GM18868 (cell line): Measurements from ENCODE around the gene FGGY.

Source experiments
- ATAC-seq: cut with Tn5 transposase; IDR thresholded peaks from one replicate; pipeline ENCODE4 v1.9.1; 2021; ENCODE audit warnings: mild to moderate bottlenecking, moderate library complexity; ENCODE audit not compliant: unreplicated experiment

The FGGY gene

GRCh38 chr1:59314776-59315528, 18.1 kb downstream of the FGGY start:
- ATAC-seq = no peak

DNA sequence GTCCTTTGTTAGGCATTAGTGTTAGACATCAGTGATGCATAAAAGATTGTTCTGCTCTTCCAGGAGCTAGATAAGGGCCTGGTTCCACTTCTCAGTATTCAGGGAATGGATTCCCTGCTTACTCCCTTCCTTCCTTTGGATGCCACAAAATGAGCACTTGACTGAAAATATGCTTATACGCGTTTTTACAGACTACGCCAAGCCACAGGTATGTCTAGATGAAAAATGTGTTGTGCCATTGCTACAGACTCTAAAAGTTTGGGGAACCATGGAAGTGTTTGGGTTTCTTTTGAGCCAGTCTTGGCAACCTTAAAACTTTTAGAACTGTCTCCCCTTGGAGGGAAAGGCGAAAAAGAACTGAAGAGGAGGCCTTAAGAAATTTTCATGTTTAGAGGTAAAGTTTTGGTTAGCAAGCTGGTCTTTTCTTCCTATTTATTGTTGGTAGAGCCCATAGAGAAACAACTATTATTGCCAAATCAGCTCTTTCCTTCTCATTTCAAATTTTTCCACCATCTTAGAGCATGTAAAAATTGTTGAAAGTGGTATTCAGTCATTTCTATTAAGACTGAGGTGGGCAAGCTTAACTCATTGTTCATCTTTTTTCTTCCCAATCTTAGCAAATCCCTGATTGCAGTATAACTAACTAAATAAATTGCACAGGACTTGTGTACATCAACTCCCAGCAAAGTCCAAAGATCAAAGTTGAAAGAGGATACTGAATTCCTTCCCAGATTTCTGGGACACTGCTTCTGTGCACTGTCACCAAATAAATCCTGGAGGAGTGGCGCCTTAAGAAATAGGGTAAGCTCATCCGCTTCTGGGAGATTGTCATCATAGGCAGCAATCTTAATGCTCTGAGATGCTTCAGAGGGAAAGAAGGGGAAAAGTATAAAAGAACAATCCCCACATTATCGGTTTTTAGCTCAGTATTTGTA, 18.9 kb downstream of the FGGY start:
- ATAC-seq = no peak

DNA sequence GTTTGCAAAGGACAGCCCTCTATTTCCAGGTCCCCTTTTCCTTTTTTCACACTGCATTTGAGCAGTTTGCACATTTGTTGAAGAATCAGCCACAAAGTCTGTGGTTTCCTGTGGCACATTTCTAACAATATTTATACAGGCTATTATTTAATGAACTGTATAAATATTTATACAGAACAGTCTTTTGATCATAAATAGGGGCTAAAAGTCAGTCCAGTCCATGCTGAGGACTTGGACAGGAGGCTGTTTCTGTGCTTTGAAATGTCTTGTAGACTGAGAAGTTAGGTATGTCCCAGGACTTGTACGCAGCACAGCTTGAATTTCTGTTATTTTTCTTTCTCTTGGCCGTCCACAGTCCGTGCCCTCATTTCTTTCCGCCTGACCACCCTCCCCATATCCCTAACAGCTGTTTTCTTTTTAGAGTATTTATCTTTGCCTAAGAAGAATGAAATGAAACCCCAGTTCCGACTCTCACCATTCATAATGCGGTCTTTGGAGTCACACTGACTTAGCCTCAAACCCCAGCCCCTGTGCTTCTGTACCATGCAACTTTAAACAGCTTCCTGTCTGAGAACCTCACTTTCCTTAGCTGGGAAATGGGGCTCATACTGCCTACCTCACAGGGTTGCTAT, 19.7 kb downstream of the FGGY start:
- ATAC-seq = peak; percentile 79

GRCh38 chr1:59317343-59317742, 20.4 kb downstream of the FGGY start:
- no peak for ATAC-seq

DNA sequence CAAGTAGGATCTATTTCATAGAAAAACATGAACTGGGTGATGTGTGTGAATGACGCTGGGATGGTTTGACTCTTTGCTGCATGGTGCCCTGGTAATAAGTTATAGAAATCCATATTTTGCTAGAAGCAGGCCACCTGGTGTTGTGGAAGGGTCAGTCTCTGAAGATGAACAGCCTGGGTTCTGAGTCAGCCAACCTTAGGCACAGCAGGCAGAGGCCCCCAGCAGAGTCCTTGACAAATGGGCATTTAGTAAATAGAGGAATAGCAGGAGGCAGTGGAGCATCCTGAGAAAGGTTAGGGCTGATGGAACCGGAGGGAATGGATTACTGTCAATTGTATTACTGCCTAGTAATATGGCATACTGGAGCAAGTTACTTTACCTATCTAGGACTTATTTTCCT, 20.9 kb downstream of the FGGY start:
- ATAC-seq = no peak

DNA sequence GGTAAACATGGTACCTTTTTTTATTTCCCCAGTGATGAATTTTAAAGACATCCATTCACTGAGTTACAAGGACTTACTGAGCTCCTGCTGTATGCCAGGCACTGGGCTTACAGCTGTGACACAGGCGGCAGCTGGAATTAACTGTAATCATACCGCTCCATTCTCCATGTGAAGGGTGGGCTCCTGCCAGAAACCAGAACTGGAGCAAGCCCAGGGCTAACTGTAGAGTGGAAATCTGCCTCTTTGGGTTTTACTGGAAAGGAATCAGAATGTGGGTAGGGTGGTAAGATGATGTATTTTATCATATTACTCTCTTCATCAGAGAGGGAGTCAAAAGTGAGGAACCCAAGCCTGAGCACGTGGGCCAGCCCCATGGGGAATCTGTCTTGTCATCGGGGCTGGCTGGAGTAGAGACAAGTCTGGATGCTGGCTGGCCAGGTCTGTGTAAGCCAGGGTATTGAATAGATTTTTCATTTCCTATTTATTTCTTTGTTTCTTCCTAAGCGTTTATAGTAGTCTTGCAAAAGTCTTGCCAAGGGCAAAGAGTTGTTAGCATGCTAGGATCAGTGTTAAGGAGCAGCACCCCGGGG, 21.5 kb downstream of the FGGY start:
- ATAC-seq = no peak

GRCh38 chr1:59322394-59322793, 25.5 kb downstream of the FGGY start:
- ATAC-seq = no peak

GRCh38 chr1:59322814-59323213, 25.9 kb downstream of the FGGY start:
- ATAC-seq = no peak

- no peak for ATAC-seq
Measured at GRCh38 chr1:59323879-59324278, 27.0 kb downstream of the FGGY start.

- no peak for ATAC-seq
Measured at GRCh38 chr1:59328353-59328752, 31.5 kb downstream of the FGGY start.

- ATAC-seq = no peak
Measured at GRCh38 chr1:59329412-59330053, 32.6 kb downstream of the FGGY start.

DNA sequence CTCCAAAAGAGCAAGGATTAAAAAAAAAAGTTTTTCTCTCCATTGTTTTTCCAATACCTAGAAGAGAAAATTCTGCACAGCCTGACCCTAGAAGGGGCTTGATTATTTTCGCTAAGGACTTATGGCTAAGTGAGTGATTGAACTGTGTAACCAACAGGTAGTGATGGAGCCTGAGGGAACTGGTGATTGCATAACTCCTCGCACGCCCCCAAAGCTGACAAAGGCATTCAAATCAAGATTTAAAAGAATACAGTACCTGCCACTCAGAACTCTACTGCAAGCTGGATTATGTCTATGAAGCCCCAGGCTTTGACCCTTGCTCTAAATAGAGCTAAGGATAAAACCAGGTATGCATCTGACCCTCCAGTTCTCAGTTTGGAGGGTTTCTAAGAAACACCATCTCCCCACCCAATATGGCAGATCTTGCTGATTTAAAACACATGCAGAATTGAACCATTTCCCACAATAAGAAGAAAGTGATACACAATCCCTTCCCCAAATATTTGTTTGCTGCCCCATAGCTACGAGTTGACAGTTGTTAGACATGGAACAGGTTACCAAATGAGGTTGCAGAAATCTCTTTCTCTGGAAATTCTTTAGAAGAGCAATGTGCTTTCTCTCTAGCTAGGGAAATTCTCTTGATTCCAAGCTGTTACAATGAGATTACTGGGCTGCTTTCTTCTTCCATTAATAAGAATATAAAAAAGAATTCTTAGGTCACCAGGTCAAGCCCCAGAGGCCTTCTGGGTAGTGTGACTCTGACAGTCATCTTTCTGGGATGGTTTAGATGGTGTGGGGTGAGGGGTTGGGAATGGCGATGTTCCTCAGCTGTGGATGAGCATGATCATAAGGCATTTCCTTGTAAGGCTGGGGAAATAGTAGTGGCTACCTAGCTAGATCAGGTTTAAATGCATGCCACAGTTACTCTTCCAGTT, 35.1 kb downstream of the FGGY start:
- no peak for ATAC-seq

GRCh38 chr1:59332983-59333382, 36.1 kb downstream of the FGGY start:
- no peak for ATAC-seq

DNA sequence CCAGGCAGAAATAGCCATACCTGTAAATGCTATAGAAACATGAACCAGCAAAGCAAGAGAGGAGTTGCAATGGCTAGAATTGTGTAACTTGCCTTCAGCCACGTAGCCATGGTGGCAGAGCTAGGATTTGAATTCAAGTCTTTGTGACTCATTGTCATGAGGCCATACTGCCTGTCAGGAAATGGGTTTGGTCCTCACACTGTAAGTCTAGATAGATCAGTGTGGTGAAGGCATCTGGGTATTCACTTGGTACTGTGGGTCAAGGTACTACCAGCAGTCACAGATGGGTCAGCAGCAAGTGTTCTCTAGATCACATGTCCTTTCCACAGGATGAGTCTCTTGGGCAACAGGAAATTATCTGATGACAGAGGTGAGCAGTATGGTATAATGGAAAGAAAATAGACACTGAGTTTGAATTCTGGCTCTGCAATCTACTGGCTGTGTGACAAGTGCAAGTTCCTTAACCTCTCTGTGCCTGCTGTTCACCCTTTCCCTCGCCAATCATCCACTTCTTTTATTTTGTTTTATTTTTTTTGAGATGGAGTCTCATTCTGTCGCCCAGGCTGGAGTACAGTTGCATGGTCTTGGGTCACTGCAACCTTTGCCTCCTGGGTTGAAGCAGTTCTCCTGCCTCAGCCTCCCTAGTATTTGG, 36.9 kb downstream of the FGGY start:
- no peak for ATAC-seq

DNA sequence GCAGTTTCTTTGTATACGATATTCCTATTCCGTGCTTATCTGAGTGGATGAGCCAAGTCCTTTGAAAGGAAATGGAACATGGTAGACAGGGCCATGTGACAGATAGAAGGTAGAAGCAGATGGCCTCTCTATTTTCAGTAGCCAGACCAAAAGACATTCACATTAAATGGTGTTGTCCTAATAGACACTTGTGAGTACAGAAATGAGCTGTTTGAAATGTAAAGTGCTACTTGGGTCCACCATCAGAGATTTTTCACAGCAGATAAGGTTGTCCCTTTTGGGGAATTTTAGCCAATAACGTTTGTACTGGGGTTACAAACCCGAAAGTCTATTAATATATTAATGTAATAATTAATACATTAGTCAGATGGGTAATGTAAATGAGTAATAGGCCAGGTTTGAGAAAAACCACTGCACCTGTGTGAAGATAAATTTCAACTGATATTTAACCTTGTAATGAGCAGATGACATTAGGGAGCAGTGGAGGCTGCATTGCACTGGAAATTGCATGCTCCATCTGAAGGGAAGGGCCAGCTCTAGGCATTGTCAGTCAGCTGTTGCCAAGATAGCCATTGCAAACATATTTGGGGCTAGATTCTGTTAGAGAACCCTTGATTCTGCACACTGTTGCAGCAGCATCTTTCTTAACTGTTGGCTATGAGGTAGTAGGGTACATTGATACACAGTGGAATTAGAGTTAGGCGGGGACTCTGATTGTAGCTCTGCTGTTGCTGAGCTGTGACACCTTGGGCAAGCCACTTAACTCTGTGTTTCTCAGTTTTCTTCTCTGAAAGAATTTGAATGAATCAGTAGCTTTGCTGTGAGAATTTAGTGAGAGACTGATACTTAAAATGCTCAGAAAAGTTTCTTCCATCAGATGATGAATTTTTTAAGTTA, 43.8 kb downstream of the FGGY start:
- no peak for ATAC-seq

DNA sequence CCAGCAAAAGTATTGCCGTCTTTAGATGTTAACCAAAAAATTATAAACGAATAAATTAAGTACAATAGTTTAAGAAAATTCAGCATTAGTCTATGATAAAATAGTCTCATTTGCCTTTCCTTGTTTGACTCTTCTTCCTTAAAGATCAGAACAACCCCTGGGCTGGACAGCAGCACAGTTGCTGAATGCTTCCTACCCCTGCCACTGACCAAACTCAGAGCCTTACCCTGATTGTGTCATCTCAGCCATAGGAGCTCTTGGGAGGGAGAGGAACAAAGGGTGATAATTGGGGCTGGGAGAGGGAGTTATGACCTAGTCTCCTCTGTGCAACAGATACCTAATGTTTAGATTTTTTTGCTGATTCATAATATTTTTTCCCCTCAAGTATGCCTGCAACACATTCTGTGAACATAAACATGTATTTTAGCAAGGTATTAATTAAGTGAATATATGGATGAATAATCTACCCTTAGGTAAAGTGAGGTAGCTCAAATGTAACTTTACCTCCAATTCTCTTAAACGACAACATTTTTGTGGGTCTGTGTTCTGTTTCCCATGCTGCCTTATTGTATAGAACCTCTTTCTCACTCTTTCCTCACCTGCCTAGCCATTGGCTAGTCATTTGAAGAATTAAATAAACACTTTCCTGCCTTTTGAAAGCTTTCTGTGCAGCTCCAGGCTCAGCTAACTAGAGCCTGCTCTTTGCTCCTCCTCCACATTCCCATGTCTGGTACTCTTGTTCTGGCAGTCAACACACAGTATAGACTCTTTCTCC, 46.1 kb downstream of the FGGY start:
- ATAC-seq = no peak

DNA sequence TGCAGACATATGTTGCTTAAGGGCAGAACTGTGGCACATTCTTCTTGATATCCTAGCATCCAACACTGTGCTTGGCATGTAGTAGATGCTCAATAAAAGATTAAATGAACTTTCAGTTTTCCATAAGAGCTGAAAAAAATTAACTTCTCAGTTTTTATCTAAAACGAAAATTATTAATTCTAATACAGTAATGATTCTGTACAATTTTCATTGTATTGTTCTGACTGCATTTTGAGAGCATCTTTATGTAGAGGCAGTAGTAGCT, 46.6 kb downstream of the FGGY start:
- no peak for ATAC-seq

DNA sequence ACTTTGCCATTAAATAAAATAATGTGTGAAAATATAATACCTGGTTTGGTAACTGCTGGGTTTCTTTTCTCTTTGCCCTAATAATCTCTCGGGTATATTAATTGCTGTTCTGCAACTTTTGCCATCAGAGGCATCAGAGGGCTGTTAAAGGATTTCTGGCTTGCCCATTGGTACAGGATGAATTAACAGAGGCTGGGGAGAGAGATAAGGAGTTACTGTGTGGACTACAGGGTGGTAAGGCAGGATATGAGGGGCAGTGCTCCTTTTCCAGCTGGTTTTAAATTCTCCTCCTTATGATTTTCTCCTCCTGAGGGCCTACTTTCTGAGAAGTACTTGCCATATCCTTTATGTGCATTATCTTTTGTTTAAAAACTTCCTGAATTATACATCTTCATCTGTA, 48.3 kb downstream of the FGGY start:
- no peak for ATAC-seq
